SK-N-SH treated with all-trans-retinoic acid at 6 μM for 48 hours (cell line): ENCODE measurements around the gene PPP2R3C.

Source experiments
- ATAC-seq: fragments of 200-7000 bp; cut with Tn5 transposase; 3 replicates; pipeline ENCODE4 v1.9.1; 2020; ENCODE audit warnings: mild to moderate bottlenecking, moderate library complexity
- ARNTL ChIP-seq: fragments of 450-650 bp; formaldehyde crosslinking; IDR thresholded peaks from 2 replicates; pipeline ENCODE4 v1.5.0; 2020; ENCODE audit warnings: low read depth, mild to moderate bottlenecking, moderate library complexity, borderline replicate concordance
- BACH2 ChIP-seq: fragments of 250-450 bp; sonication (Bioruptor Pico); IDR thresholded peaks from 2 replicates; pipeline ENCODE4 v1.9.0; 2021; ENCODE audit warnings: mild to moderate bottlenecking, borderline replicate concordance
- ISL1 ChIP-seq: fragments of 250-450 bp; sonication (Bioruptor Pico); IDR thresholded peaks from 2 replicates; pipeline ENCODE4 v2.1.2; 2022; ENCODE audit warnings: mild to moderate bottlenecking, moderate library complexity
- OSR1 ChIP-seq: fragments of 250-450 bp; sonication (Bioruptor Pico); IDR thresholded peaks from 2 replicates; pipeline ENCODE4 v1.8.0; 2022; ENCODE audit warnings: moderate library complexity, mild to moderate bottlenecking, inconsistent platforms
- RARB ChIP-seq: fragments of 250-450 bp; sonication (Bioruptor Pico); IDR thresholded peaks from 2 replicates; pipeline ENCODE4 v1.8.0; 2021; ENCODE audit warnings: mild to moderate bottlenecking, moderate library complexity
- TOX ChIP-seq: fragments of 250-450 bp; sonication (Bioruptor Pico); IDR thresholded peaks from 2 replicates; pipeline ENCODE4 v1.8.0; 2021; ENCODE audit warnings: mild to moderate bottlenecking, moderate library complexity, borderline replicate concordance
- ZC3H10 ChIP-seq: fragments of 250-450 bp; sonication (Bioruptor Pico); IDR thresholded peaks from 2 replicates; pipeline ENCODE4 v1.5.1; 2021; ENCODE audit warnings: mild to moderate bottlenecking, moderate library complexity
- ZFP3 ChIP-seq: fragments of 250-450 bp; sonication (Bioruptor Pico); IDR thresholded peaks from 2 replicates; pipeline ENCODE4 v1.5.0; 2020; ENCODE audit warnings: mild to moderate bottlenecking, moderate library complexity
- ZFP30 ChIP-seq: fragments of 450-650 bp; formaldehyde crosslinking; IDR thresholded peaks from 2 replicates; pipeline ENCODE4 v1.5.0; 2022; ENCODE audit warnings: mild to moderate bottlenecking, moderate library complexity
- ZNF70 ChIP-seq: fragments of 450-650 bp; formaldehyde crosslinking; IDR thresholded peaks from 2 replicates; pipeline ENCODE4 v1.5.0; 2020; ENCODE audit warnings: mild to moderate bottlenecking, moderate library complexity
- ZNF8 ChIP-seq: fragments of 450-650 bp; formaldehyde crosslinking; IDR thresholded peaks from 2 replicates; pipeline ENCODE4 v1.5.0; 2020; ENCODE audit warnings: mild to moderate bottlenecking, moderate library complexity
- TF ChIP-seq, protein P1 (sequence below): fragments of 250-450 bp; sonication (Bioruptor Pico); IDR thresholded peaks from 2 replicates; pipeline ENCODE4 v1.5.0; 2020; ENCODE audit warnings: mild to moderate bottlenecking, moderate library complexity
- TF ChIP-seq, protein P2 (sequence below): fragments of 250-450 bp; sonication (Bioruptor Pico); IDR thresholded peaks from 2 replicates; pipeline ENCODE4 v1.8.0; 2021; ENCODE audit warnings: low read depth, mild to moderate bottlenecking, moderate library complexity, borderline replicate concordance
- TF ChIP-seq, protein P3 (sequence below): fragments of 250-450 bp; sonication (Bioruptor Pico); IDR thresholded peaks from 2 replicates; pipeline ENCODE4 v1.8.0; 2020; ENCODE audit warnings: mild to moderate bottlenecking, moderate library complexity, borderline replicate concordance
- TF ChIP-seq, protein P4 (sequence below): fragments of 250-450 bp; sonication (Bioruptor Pico); IDR thresholded peaks from 2 replicates; pipeline ENCODE4 v1.5.1; 2021; ENCODE audit warnings: mild to moderate bottlenecking, moderate library complexity

Gene PPP2R3C

DNA sequence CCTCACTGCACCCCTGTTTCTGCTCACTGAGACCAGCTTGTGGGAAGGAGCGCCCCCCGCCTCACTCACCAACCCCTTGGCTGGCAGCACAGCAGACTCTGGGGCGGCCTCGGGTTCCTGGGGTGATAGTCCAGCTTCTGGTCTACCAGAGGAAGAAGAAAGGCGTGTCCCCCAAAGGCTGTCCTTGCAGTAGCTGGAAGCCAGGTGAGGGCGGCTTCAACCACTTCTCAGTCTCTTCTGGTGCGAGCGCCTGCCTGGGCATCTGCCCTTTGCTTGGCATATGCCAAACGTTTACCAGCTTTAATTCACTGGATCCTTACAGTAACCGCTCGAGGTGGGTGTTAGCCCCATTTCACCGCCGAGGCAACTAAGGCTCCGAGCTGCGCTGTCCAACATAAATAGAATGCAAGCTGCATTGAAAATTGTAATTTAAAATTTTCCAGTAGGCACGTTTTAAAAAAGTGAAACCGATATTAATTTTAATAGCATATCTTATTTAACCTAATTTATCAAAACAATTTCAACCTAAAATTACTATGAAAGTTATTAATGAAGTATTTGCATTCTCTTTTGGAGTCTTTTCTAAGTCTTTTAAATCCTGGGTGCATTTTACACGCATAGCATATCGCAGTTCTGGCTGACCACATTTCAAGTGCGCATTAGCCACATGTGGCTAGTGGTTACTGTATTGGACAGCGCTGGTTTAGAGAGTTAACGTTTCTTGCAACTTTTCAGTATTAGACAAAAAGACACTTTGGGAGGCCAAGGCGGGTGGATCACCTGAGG lies 74.8 kb downstream of the PPP2R3C start:
- TF ChIP-seq RARB (CRISPR knock-in tag): no peak
- TF ChIP-seq BACH2 (CRISPR knock-in tag): no peak
- TF ChIP-seq, protein P1, sequence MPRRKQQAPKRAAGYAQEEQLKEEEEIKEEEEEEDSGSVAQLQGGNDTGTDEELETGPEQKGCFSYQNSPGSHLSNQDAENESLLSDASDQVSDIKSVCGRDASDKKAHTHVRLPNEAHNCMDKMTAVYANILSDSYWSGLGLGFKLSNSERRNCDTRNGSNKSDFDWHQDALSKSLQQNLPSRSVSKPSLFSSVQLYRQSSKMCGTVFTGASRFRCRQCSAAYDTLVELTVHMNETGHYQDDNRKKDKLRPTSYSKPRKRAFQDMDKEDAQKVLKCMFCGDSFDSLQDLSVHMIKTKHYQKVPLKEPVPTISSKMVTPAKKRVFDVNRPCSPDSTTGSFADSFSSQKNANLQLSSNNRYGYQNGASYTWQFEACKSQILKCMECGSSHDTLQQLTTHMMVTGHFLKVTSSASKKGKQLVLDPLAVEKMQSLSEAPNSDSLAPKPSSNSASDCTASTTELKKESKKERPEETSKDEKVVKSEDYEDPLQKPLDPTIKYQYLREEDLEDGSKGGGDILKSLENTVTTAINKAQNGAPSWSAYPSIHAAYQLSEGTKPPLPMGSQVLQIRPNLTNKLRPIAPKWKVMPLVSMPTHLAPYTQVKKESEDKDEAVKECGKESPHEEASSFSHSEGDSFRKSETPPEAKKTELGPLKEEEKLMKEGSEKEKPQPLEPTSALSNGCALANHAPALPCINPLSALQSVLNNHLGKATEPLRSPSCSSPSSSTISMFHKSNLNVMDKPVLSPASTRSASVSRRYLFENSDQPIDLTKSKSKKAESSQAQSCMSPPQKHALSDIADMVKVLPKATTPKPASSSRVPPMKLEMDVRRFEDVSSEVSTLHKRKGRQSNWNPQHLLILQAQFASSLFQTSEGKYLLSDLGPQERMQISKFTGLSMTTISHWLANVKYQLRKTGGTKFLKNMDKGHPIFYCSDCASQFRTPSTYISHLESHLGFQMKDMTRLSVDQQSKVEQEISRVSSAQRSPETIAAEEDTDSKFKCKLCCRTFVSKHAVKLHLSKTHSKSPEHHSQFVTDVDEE (CRISPR knock-in tag): no peak
- TF ChIP-seq, protein P2, sequence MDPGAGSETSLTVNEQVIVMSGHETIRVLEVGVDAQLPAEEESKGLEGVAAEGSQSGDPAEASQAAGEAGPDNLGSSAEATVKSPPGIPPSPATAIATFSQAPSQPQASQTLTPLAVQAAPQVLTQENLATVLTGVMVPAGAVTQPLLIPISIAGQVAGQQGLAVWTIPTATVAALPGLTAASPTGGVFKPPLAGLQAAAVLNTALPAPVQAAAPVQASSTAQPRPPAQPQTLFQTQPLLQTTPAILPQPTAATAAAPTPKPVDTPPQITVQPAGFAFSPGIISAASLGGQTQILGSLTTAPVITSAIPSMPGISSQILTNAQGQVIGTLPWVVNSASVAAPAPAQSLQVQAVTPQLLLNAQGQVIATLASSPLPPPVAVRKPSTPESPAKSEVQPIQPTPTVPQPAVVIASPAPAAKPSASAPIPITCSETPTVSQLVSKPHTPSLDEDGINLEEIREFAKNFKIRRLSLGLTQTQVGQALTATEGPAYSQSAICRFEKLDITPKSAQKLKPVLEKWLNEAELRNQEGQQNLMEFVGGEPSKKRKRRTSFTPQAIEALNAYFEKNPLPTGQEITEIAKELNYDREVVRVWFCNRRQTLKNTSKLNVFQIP (CRISPR knock-in tag): no peak
- TF ChIP-seq, protein P3, sequence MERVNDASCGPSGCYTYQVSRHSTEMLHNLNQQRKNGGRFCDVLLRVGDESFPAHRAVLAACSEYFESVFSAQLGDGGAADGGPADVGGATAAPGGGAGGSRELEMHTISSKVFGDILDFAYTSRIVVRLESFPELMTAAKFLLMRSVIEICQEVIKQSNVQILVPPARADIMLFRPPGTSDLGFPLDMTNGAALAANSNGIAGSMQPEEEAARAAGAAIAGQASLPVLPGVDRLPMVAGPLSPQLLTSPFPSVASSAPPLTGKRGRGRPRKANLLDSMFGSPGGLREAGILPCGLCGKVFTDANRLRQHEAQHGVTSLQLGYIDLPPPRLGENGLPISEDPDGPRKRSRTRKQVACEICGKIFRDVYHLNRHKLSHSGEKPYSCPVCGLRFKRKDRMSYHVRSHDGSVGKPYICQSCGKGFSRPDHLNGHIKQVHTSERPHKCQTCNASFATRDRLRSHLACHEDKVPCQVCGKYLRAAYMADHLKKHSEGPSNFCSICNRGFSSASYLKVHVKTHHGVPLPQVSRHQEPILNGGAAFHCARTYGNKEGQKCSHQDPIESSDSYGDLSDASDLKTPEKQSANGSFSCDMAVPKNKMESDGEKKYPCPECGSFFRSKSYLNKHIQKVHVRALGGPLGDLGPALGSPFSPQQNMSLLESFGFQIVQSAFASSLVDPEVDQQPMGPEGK (CRISPR knock-in tag): no peak
- no peak for TF ChIP-seq TOX (CRISPR knock-in tag)
- no peak for TF ChIP-seq ARNTL
- peak; percentile 57 for ATAC-seq

DNA sequence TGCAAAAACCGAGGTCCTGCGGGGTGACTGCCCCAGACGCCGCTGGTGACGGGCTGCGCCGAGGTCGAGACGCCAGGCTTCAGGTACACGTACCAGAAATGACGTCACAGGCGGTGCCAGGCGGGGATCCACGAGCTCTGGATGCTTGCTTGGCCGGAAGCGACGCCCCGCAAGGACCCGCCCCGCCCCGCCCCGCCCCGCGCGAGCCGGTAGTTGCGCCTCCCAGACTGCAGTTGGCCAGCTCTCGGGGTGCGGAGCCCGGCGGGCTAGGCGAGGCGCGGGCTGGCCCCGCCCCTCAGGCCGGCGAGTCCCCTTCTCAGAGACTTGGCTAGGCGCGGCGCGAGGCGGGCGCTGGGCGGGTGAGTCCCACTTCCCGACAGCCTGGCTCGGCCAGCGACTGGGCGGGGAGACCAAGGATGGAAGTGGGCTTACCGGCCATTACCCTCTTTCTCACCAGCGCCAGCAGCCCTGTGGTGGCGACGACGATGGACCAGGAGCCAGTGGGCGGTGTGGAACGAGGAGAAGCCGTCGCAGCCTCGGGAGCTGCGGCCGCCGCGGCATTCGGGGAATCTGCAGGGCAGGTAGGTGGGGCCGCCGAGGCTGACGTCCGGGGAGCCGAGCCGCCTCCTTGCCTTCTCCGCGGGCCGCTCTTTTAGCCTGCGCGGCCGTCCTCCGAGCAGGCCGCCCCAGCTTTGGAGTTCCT lies 75.6 kb downstream of the PPP2R3C start, which contains the start of gene FAM177A1:
TSS of gene FAM177A1 (plus strand) at position 225 of the 703 bp plus-strand sequence. CDS start at position 417, 192 bp downstream.
- peak; percentile 97 for ATAC-seq
- TF ChIP-seq ZFP3 (CRISPR knock-in tag) (0 out of 2 replicates have a peak, but pooled peaks have one; percentile 18), OSR1 (CRISPR knock-in tag) (no peak)

GRCh38 chr14:35045798-35046047 lies 76.1 kb downstream of the PPP2R3C start:
- no peak for ATAC-seq
- TF ChIP-seq ZNF8 (CRISPR knock-in tag): no peak
- no peak for TF ChIP-seq RARB (CRISPR knock-in tag)
- TF ChIP-seq, protein P1 (CRISPR knock-in tag): no peak
- no peak for TF ChIP-seq ZNF70 (CRISPR knock-in tag)
- TF ChIP-seq, protein P4, sequence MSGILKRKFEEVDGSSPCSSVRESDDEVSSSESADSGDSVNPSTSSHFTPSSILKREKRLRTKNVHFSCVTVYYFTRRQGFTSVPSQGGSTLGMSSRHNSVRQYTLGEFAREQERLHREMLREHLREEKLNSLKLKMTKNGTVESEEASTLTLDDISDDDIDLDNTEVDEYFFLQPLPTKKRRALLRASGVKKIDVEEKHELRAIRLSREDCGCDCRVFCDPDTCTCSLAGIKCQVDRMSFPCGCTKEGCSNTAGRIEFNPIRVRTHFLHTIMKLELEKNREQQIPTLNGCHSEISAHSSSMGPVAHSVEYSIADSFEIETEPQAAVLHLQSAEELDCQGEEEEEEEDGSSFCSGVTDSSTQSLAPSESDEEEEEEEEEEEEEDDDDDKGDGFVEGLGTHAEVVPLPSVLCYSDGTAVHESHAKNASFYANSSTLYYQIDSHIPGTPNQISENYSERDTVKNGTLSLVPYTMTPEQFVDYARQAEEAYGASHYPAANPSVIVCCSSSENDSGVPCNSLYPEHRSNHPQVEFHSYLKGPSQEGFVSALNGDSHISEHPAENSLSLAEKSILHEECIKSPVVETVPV: no peak
- TF ChIP-seq, protein P3 (CRISPR knock-in tag): no peak
- no peak for TF ChIP-seq ISL1 (CRISPR knock-in tag)
- no peak for TF ChIP-seq ARNTL
- TF ChIP-seq ZFP30: no peak
- TF ChIP-seq ZC3H10 (CRISPR knock-in tag): no peak
